ENCODE results near the gene NPHP4.

DNA sequence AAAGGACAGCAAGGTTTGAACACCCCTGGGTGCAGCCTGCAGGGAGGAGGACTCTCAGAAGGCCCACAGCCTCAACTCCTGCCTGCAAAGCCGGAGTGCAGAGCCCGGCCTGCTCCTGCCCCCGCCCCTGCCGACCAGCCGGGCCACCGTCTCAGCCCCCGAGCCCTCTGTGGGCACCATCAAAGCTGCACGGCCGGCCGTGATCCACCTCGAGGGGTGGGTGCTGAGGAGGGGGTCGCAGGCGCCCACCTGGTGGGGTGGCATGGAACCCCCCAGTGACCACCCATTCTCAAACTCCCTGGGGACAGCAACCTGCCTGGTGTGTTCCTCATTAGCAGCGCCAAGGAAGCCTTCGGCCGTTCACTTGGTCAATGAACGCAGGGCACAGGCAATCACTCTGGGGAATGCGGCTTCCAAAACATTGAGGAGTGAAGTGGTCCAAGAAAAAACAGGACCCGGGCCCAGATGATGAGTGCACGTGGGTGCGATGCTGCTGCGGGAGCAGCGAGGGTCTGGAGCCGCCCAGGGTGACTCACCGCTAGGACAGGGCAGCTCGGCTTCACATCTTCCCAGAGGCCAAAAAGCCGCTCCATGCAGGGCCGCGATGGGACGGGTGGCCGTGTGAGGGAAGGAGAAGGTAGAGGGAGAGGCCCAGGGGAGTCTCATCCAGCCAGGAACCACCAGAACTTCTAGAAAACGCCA, 157.6 kb downstream of the NPHP4 start:
- TF ChIP-seq, protein P1, sequence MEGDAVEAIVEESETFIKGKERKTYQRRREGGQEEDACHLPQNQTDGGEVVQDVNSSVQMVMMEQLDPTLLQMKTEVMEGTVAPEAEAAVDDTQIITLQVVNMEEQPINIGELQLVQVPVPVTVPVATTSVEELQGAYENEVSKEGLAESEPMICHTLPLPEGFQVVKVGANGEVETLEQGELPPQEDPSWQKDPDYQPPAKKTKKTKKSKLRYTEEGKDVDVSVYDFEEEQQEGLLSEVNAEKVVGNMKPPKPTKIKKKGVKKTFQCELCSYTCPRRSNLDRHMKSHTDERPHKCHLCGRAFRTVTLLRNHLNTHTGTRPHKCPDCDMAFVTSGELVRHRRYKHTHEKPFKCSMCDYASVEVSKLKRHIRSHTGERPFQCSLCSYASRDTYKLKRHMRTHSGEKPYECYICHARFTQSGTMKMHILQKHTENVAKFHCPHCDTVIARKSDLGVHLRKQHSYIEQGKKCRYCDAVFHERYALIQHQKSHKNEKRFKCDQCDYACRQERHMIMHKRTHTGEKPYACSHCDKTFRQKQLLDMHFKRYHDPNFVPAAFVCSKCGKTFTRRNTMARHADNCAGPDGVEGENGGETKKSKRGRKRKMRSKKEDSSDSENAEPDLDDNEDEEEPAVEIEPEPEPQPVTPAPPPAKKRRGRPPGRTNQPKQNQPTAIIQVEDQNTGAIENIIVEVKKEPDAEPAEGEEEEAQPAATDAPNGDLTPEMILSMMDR (IDR thresholded peaks at IDR 0.05; ENCODE audit: low read length), result no peak
- TF ChIP-seq EZH2 (IDR thresholded peaks at IDR 0.05; ENCODE audit: borderline replicate concordance, low read length), result no peak

Data from OCI-LY1 (cell line).